Glutamatergic neuron (in vitro differentiated cells): ENCODE results near the gene SYNDIG1. TPM values are rescaled to one million over a fixed set of nuclear protein-coding genes. Genes with fewer than 3 reads are reported as not detected.

Experiments
- DNase-seq: peaks from one replicate; pipeline ENCODE4 v3.0.0; 2022
- H3K27ac Mint-ChIP-seq: one replicate; pipeline ENCODE4 v1.8.0; 2020; ENCODE audit warnings: mild to moderate bottlenecking, mixed read lengths, inconsistent platforms; ENCODE audit not compliant: unreplicated experiment
- H3K27me3 Mint-ChIP-seq: one replicate; pipeline ENCODE4 v1.8.0; 2020; ENCODE audit warnings: mild to moderate bottlenecking, moderate library complexity, mixed read lengths, inconsistent platforms; ENCODE audit not compliant: unreplicated experiment
- H3K36me3 Mint-ChIP-seq: one replicate; pipeline ENCODE4 v1.8.0; 2020; ENCODE audit warnings: mild to moderate bottlenecking, mixed read lengths, inconsistent platforms; ENCODE audit not compliant: unreplicated experiment
- H3K4me1 Mint-ChIP-seq: one replicate; pipeline ENCODE4 v1.8.0; 2020; ENCODE audit warnings: mild to moderate bottlenecking, low read depth, mixed read lengths, inconsistent platforms; ENCODE audit not compliant: unreplicated experiment
- H3K4me3 Mint-ChIP-seq: one replicate; pipeline ENCODE4 v1.8.0; 2020; ENCODE audit warnings: mild to moderate bottlenecking, mixed read lengths, inconsistent platforms; ENCODE audit not compliant: unreplicated experiment
- H3K9me3 Mint-ChIP-seq: one replicate; pipeline ENCODE4 v1.8.0; 2020; ENCODE audit warnings: mild to moderate bottlenecking, moderate library complexity, mixed read lengths, inconsistent platforms; ENCODE audit not compliant: unreplicated experiment
- total RNA-seq: library from RNA; stranded (reverse); fragmentation: NEBNext Ultra II Directional; extraction: Animal tissue kit (Norgen Biotek cat#: 25700); gene quantifications from one replicate; pipeline ENCODE4 v1.2.1, GENCODE V29; 2021; ENCODE audit not compliant: unreplicated experiment
- TF ChIP-seq, protein P1 (sequence below): fragments of 200-600 bp; sonication (generic); IDR thresholded peaks from one replicate; pipeline ENCODE4 v1.5.0; 2021; ENCODE audit not compliant: partially characterized antibody, unreplicated experiment

SYNDIG1 gene
- total RNA-seq, 1 donor from 2014 or later, result 10.4 TPM

DNA sequence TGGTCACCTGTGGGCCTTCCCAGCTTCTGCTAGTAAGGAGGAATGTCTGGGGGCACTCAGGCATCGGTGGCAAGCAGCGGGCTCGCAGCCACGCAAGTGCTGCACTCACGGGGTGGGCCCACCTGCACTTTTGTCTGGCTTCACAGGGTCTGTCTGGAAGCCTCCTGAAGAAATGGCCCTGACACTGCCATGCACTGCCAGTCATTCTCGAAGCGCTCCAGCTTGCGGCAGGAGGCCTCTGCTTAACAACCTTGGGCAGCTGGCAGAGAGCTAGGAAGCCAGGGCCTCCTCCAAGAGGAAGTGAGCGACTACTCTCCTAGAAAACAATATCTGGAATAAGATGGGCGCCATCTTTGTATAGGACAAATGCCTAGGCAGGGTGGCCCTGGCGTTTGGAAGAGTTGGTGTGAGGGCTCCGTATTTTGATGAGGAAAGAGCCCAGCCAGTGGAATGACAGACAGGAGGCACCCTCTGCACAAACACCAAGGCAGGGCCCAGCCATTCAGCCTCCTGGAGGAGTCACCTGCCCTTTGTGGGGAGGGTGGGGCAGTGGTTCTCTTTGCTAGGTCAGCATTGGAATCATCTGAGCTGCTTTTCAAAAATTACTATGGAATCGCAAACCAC, 113.9 kb downstream of the SYNDIG1 start:
- Mint-ChIP-seq H3K36me3 (no peaks in the 10 kb centered on the region), H3K9me3 (peaks cover 7% of the 10 kb centered on the region), H3K4me3 (no peak overlapping the region), H3K4me1 (peaks cover 34% of the 10 kb centered on the region), H3K27ac (no peak overlapping the region), H3K27me3 (peaks cover 6% of the 10 kb centered on the region)
- TF ChIP-seq, protein P1, sequence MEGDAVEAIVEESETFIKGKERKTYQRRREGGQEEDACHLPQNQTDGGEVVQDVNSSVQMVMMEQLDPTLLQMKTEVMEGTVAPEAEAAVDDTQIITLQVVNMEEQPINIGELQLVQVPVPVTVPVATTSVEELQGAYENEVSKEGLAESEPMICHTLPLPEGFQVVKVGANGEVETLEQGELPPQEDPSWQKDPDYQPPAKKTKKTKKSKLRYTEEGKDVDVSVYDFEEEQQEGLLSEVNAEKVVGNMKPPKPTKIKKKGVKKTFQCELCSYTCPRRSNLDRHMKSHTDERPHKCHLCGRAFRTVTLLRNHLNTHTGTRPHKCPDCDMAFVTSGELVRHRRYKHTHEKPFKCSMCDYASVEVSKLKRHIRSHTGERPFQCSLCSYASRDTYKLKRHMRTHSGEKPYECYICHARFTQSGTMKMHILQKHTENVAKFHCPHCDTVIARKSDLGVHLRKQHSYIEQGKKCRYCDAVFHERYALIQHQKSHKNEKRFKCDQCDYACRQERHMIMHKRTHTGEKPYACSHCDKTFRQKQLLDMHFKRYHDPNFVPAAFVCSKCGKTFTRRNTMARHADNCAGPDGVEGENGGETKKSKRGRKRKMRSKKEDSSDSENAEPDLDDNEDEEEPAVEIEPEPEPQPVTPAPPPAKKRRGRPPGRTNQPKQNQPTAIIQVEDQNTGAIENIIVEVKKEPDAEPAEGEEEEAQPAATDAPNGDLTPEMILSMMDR, result no peak
- no peak for DNase-seq

DNA sequence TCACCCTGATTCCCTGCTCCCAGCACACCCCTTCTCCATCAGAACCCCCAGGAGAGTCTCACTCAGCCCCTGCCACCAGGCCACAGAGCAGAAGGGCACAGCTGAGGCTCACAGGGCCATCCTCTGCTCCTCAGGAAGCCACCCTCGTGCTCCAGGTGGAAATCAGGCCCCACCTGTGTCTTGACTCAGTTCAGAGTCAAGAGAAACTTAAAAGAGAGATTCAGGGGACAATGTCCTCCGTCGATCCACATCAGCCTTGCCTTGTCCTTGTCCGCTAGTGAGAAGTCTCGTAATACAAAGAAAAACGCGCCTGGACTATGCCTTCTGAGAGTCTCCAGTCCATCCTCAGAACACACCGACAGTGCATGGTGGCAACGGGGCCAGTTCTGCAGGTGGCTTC, 114.6 kb downstream of the SYNDIG1 start:
- Mint-ChIP-seq H3K4me3 (no peak overlapping the region), H3K36me3 (no peaks in the 10 kb centered on the region), H3K27ac (no peak overlapping the region), H3K27me3 (peaks cover 6% of the 10 kb centered on the region), H3K4me1 (peaks cover 36% of the 10 kb centered on the region), H3K9me3 (peaks cover 9% of the 10 kb centered on the region)
- no peak for DNase-seq
- TF ChIP-seq, protein P1, result no peak

DNA sequence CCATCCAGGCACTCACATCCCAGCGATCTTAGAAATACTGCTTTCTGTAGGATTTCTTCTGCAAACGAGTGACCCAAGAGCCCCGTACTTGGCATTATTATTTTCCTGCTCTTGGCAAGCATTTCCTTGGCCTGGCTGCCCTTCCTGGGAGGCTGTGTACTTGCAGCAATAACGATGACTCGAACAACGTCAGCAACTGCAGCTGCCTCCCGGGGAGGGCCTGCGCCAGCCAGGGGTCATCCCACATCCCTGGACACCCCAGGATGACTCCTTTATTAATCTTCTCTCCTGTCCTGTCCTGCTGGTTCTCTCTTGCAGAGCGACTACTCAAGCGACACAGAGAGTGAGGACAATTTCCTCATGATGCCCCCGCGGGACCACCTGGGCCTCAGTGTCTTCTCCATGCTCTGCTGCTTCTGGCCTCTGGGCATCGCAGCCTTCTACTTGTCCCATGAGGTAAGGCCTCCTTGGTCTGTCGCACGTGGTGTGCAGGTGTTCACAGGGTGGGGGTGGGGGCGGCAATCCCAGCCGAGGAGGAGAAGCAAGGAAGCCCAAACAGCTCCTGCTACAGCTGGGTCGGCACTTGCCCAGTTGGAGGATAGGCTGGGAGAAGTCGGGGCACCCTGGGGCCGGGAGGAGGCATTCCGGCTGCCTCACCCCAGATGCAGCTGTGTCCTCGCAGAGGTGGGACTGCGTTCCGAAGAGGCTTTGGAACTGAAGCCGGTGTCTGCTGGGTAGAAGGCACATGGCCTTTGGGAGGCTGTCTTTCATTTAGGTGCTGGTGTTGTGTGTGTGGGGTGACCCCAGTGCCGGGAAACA, 115.3 kb downstream of the SYNDIG1 start:
- DNase-seq, result no peak
- Mint-ChIP-seq H3K4me1 (peaks cover 34% of the 10 kb centered on the region), H3K27ac (no peak overlapping the region), H3K36me3 (no peaks in the 10 kb centered on the region), H3K4me3 (no peak overlapping the region), H3K27me3 (peaks cover 6% of the 10 kb centered on the region), H3K9me3 (peaks cover 9% of the 10 kb centered on the region)
- TF ChIP-seq, protein P1, result no peak

DNA sequence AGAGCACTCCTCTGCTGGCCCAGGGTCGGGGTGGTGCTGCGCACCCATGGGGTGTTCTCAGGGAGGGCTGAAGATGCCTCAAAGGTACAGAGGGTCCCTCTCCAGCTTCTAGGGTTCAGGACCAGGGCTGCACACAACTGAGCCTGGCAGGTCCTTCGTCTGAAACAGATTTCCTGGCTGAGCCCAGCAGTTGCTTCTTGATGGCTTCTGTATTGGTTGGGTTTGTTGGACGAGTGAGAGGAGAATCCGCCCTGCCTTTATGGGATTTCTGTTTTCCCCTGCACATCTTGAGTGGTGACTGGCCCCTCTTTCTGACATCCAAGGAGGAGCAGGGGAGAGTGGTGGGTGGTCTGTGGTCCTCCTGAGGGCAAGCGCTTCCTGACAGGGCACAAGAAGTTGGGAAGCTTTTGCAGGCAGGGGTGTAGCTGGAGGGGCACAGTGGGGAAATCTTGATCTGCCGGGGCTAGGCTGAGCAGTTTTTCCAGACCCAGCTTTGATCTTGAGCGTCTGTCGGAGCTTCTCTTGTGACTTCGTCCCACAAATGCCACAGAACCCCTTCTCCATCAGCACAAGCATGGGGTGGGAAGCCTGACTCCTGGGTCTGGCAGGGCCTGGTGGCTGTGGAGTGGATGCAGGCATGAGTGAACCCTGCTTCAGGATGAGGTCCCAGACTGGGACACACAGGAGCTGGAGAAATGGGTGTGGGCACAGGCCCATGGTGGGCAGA, 116.5 kb downstream of the SYNDIG1 start:
- Mint-ChIP-seq H3K27ac (no peak overlapping the region), H3K9me3 (peaks cover 11% of the 10 kb centered on the region)
- DNase-seq, result no peak

More for the DNA sequence above, 116.5 kb downstream of the SYNDIG1 start:
- peaks cover 6% of the 10 kb centered on the region for H3K27me3 Mint-ChIP-seq
- no peak overlapping the region for H3K4me3 Mint-ChIP-seq
- H3K4me1 Mint-ChIP-seq, result peaks cover 43% of the 10 kb centered on the region
- H3K36me3 Mint-ChIP-seq, result no peaks in the 10 kb centered on the region
- TF ChIP-seq, protein P1, result no peak
